Mesothelial cell of epicardium (in vitro differentiated cells): Measurements from ENCODE around the gene CCL7. TPM values are rescaled to one million over a fixed set of nuclear protein-coding genes. Genes with fewer than 3 reads are reported as not detected.

Experiments used
- DNase-seq, 2 experiments: peaks; one replicate each; pipeline ENCODE4 v3.0.0; 2021; ENCODE audit warnings: low spot score in 2 of 2; ENCODE audit not compliant: unreplicated experiment in 2 of 2
- H3K27ac Mint-ChIP-seq: 2 replicates; pipeline ENCODE4 v1.8.0; 2021; ENCODE audit warnings: mixed read lengths
- H3K27me3 Mint-ChIP-seq: 2 replicates; pipeline ENCODE4 v1.8.0; 2021; ENCODE audit warnings: low read depth, mixed read lengths
- H3K36me3 Mint-ChIP-seq: 2 replicates; pipeline ENCODE4 v1.8.0; 2021; ENCODE audit warnings: mixed read lengths
- H3K4me1 Mint-ChIP-seq: 2 replicates; pipeline ENCODE4 v1.8.0; 2021; ENCODE audit warnings: mixed read lengths
- H3K4me3 Mint-ChIP-seq: 2 replicates; pipeline ENCODE4 v1.8.0; 2021; ENCODE audit warnings: mild to moderate bottlenecking, moderate library complexity, mixed read lengths
- H3K9me3 Mint-ChIP-seq: 2 replicates; pipeline ENCODE4 v1.8.0; 2021; ENCODE audit warnings: mixed read lengths
- total RNA-seq: library from RNA; stranded (reverse); gene quantifications from 3 replicates; pipeline ENCODE4 v1.2.1, GENCODE V29; 2021
- TF ChIP-seq, protein P1 (sequence below): fragments of 200-600 bp; sonication (generic); IDR thresholded peaks from one replicate; pipeline ENCODE4 v1.5.0; 2021; ENCODE audit warnings: antibody characterized with exemption; ENCODE audit not compliant: unreplicated experiment

Gene CCL7
- total RNA-seq, 1 donor from 2014 or later = not detected

DNA sequence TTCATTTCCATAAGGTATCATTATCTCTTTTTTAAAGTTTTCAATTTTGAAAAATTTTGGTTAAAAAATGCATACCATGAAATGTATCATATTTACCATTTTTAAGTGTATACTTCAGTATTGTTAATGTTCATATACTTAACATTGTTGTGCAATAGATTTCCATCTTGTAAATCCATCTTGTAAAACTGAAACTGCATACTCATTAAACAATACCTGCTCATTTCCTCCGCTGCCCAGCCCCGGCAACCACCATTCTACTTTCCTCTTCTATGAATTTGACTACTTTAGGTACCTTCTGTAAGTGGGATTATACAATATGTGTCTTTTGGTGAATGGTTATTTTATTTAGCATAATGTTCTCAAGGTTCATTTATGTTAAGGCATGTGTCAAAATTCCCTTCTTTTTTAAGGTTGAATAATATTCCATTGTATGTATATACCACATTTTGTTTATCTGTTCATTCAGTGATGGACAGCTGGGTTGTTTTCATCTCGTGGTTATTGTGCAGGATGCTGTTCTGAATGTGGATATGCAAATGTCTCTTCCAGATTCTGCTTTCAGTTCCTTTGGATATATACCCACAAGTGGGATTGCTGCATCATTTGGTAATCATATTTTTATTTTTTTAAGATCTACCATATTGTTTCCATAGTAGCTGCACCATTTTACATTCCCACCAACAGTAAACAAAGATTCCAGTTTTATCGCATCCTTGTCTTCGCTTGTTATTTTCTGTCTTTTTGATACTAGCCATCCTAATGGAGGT lies 8.3 kb upstream of the CCL7 start:
- Mint-ChIP-seq H3K36me3 (no peaks in the 10 kb centered on the region), H3K27me3 (peaks cover 50% of the 10 kb centered on the region), H3K27ac (no peak overlapping the region), H3K9me3 (no peaks in the 10 kb centered on the region), H3K4me1 (no peaks in the 10 kb centered on the region), H3K4me3 (no peak overlapping the region)
- DNase-seq = no peak
- TF ChIP-seq, protein P1, sequence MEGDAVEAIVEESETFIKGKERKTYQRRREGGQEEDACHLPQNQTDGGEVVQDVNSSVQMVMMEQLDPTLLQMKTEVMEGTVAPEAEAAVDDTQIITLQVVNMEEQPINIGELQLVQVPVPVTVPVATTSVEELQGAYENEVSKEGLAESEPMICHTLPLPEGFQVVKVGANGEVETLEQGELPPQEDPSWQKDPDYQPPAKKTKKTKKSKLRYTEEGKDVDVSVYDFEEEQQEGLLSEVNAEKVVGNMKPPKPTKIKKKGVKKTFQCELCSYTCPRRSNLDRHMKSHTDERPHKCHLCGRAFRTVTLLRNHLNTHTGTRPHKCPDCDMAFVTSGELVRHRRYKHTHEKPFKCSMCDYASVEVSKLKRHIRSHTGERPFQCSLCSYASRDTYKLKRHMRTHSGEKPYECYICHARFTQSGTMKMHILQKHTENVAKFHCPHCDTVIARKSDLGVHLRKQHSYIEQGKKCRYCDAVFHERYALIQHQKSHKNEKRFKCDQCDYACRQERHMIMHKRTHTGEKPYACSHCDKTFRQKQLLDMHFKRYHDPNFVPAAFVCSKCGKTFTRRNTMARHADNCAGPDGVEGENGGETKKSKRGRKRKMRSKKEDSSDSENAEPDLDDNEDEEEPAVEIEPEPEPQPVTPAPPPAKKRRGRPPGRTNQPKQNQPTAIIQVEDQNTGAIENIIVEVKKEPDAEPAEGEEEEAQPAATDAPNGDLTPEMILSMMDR = no peak

DNA sequence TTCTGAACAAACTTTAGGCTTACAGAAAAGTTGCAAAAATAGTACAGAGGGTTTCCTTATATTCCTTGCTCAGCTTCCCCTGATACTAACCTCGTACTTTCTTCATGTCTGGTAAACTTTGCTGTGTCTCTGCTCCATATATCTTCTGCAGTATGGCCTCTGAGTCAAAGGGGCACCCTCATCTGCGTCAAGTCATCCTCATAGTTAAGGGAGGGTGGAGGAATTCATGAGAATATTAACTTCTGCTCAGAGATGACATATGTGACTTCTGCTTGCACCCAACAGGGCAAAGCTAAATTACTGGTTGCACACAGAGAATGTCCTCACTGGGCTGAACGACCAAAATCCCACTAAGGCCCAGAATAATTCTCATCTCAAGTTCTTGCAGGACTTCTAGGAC lies 4.3 kb upstream of the CCL7 start:
- Mint-ChIP-seq H3K4me3 (no peak overlapping the region), H3K4me1 (peaks cover 4% of the 10 kb centered on the region), H3K36me3 (no peaks in the 10 kb centered on the region), H3K27ac (no peak overlapping the region), H3K27me3 (peaks cover 57% of the 10 kb centered on the region), H3K9me3 (no peaks in the 10 kb centered on the region)
- TF ChIP-seq, protein P1 = no peak
- DNase-seq = no peak

DNA sequence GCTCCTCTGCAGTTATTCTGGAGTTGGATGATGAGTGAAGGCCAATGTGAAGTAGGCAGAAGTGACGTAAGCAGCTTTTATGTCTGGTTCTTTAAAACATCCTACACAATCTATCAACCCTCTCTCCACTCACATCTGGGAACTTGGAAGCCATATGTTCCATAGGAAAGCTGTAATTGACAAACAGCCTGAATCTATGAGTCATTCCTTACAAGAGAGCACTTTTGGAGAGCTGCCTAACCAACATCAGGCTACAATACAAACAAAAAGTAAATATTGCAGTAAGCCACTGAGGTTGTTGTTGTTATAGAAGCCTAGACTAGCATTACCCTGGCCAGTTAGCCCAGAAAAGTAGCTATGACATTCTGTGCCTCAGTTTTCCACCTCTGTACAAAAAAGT lies 5.9 kb downstream of the CCL7 start:
- DNase-seq = no peak
- TF ChIP-seq, protein P1 = no peak
- no peaks in the 10 kb centered on the region for H3K36me3 Mint-ChIP-seq
- H3K4me3 Mint-ChIP-seq = no peak overlapping the region
- H3K9me3 Mint-ChIP-seq = no peaks in the 10 kb centered on the region
- no peaks in the 10 kb centered on the region for H3K4me1 Mint-ChIP-seq
- no peak overlapping the region for H3K27ac Mint-ChIP-seq
- peaks cover 60% of the 10 kb centered on the region for H3K27me3 Mint-ChIP-seq

DNA sequence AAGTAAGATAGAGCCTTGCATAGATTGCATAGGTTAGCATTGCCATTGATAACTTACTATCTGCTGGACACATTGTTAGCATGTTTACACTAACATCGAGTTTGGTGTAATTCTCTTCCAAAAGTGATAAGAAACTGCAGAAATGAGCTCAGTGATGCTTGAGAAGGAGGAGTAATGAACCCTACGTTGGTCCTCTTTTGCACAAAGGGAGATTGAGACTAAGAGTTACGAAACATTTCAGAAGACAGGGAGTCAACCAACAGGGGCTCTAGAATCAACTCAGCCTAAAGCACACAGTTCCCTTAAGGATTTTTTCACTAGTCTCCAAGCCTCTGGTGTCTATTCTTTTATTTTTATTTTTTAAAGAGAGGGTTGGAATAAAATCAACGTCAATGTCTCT lies 6.8 kb downstream of the CCL7 start:
- no peak for DNase-seq
- TF ChIP-seq, protein P1 = no peak
- H3K36me3 Mint-ChIP-seq = no peaks in the 10 kb centered on the region
- no peak overlapping the region for H3K4me3 Mint-ChIP-seq
- peaks cover 61% of the 10 kb centered on the region for H3K27me3 Mint-ChIP-seq
- H3K27ac Mint-ChIP-seq = no peak overlapping the region
- H3K4me1 Mint-ChIP-seq = no peaks in the 10 kb centered on the region
- H3K9me3 Mint-ChIP-seq = no peaks in the 10 kb centered on the region

DNA sequence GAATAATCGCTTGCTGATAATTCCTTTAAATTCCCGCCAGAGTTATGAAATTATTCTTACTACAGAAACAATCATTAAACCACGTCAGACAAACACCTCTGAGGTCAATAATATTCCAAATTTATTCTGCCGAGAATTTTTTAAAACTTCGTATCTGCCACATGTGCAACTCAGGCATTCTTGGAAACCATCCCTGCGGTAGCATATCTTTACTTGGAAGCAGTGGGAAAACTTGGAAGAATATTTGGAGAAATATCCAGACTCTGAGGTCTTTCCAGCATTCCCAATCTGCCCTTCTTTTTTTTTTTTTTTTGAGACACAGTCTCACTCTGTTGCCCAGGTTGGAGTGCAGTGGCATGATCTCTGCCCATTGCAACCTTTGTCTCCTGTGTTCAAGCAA lies 13.6 kb downstream of the CCL7 start:
- Mint-ChIP-seq H3K4me3 (no peak overlapping the region), H3K27me3 (peaks cover 74% of the 10 kb centered on the region), H3K4me1 (no peaks in the 10 kb centered on the region), H3K36me3 (no peaks in the 10 kb centered on the region), H3K27ac (no peak overlapping the region), H3K9me3 (no peaks in the 10 kb centered on the region)
- TF ChIP-seq, protein P1 = no peak
- no peak for DNase-seq
